HepG2 (cell line): Measurements from ENCODE around the gene TRAK1. TPM values are rescaled to one million over a fixed set of nuclear protein-coding genes. Genes with fewer than 3 reads are reported as not detected.

ENCODE experiments used
- AKNA ChIP-seq: sonication (generic); formaldehyde crosslinking; IDR thresholded peaks from 2 replicates; pipeline ENCODE4 v1.4.0; 2020; ENCODE audit warnings: missing genetic modification reagents, borderline replicate concordance
- ATF7 ChIP-seq, 2 experiments: fragments of 450-650 bp in 1 of 2; sonication (generic) in 1 of 2; formaldehyde crosslinking in 1 of 2; IDR thresholded peaks; 2 replicates each; pipeline versions ENCODE4 v1.4.0 to v1.6.1; 2016 to 2020; ENCODE audit warnings: antibody characterized with exemption in 1 of 2, mild to moderate bottlenecking in 1 of 2, missing genetic modification reagents in 1 of 2
- BATF2 ChIP-seq: sonication (generic); formaldehyde crosslinking; IDR thresholded peaks from 2 replicates; pipeline ENCODE4 v1.8.0; 2022; ENCODE audit warnings: mild to moderate bottlenecking, missing genetic modification reagents, moderate library complexity
- CHD2 ChIP-seq: IDR thresholded peaks from 2 replicates; pipeline ENCODE4 v1.6.1; 2011; ENCODE audit warnings: low read depth, low read length, improper control_type of control experiment
- EP300 ChIP-seq, 3 experiments: sonication (generic) in 1 of 3; formaldehyde crosslinking in 1 of 3; IDR thresholded peaks; 2 replicates each; pipeline versions ENCODE4 v1.5.1 to v1.6.1; 2011 to 2020; ENCODE audit warnings: low read depth in 2 of 3, low read length in 2 of 3, borderline replicate concordance in 1 of 3, improper control_type of control experiment in 1 of 3, mild to moderate bottlenecking in 1 of 3, missing genetic modification reagents in 1 of 3, moderate library complexity in 1 of 3
- ETV5 ChIP-seq: IDR thresholded peaks from 2 replicates; pipeline ENCODE4 v1.6.1; 2018; ENCODE audit warnings: missing biosample characterization, missing genetic modification reagents, inconsistent platforms, borderline replicate concordance
- GATAD2A ChIP-seq: IDR thresholded peaks from 2 replicates; pipeline ENCODE4 v1.6.1; 2016
- MAFG ChIP-seq: sonication (generic); formaldehyde crosslinking; IDR thresholded peaks from 2 replicates; pipeline ENCODE4 v1.5.1; 2020; ENCODE audit warnings: mild to moderate bottlenecking, missing genetic modification reagents
- SCMH1 ChIP-seq: sonication (generic); formaldehyde crosslinking; IDR thresholded peaks from 2 replicates; pipeline ENCODE4 v1.9.0; 2021; ENCODE audit warnings: missing genetic modification reagents, mild to moderate bottlenecking, borderline replicate concordance
- SMC3 ChIP-seq: IDR thresholded peaks from 2 replicates; pipeline ENCODE4 v1.6.1; 2011; ENCODE audit warnings: low read length, improper control_type of control experiment
- SPEN ChIP-seq: sonication (generic); formaldehyde crosslinking; IDR thresholded peaks from 2 replicates; pipeline ENCODE4 v1.5.1; 2020; ENCODE audit warnings: low read depth, mild to moderate bottlenecking, missing genetic modification reagents
- ZFYVE20 ChIP-seq: sonication (generic); formaldehyde crosslinking; IDR thresholded peaks from 2 replicates; pipeline ENCODE4 v1.8.0; 2023; ENCODE audit warnings: low read depth, mild to moderate bottlenecking, moderate library complexity, missing genetic modification reagents, borderline replicate concordance
- ZNF616 ChIP-seq: sonication (generic); formaldehyde crosslinking; IDR thresholded peaks from 2 replicates; pipeline ENCODE4 v1.5.0; 2020; ENCODE audit warnings: low read depth, mild to moderate bottlenecking, missing genetic modification reagents
- polyA plus RNA-seq, 8 experiments: library from polyadenylated mRNA; depleted of rRNA in 3 of 8; stranded (reverse) in 7 of 8; unstranded in 1 of 8; fragments of >200 nt; fragmentation: Illumina TruSeq in 4 of 8; extraction: Trizol in 4 of 8; gene quantifications; 2 replicates each; pipeline versions ENCODE4 v1.2.1 to v1.2.3, GENCODE V29; 2011 to 2016; ENCODE audit warnings: low read depth in 4 of 8, missing spikeins in 1 of 8, mixed read lengths in 1 of 8; ENCODE audit not compliant: insufficient read depth in 1 of 8
- total RNA-seq, 5 experiments: library from RNA; depleted of rRNA; stranded (reverse); fragments of >200 nt; fragmentation: Illumina TruSeq; extraction: Trizol; gene quantifications; 2 replicates each; pipeline ENCODE4 v1.2.3, GENCODE V29; 2016; ENCODE audit warnings: low read depth in 1 of 5
- TF ChIP-seq, protein P1 (sequence below): sonication (generic); formaldehyde crosslinking; IDR thresholded peaks from 2 replicates; pipeline ENCODE4 v1.4.0; 2020; ENCODE audit warnings: mild to moderate bottlenecking, missing genetic modification reagents

The TRAK1 gene
- total and polyA plus RNA-seq, 2 of the 13 experiments (the other 11 are each of a cell fraction or from before 2014, with no cell fraction given): 20.5 to 46.6 TPM

GRCh38 chr3:42045708-42046243 lies 45.4 kb upstream of the TRAK1 start (continued):
- TF ChIP-seq CHD2: no peak
- TF ChIP-seq ATF7 (IDR thresholded peaks at IDR 0.05): no peak
- TF ChIP-seq ATF7 (CRISPR knock-in tag; IDR thresholded peaks at IDR 0.05): no peak
- no peak for TF ChIP-seq MAFG (CRISPR knock-in tag)
- no peak for TF ChIP-seq ZFYVE20 (CRISPR knock-in tag)
- TF ChIP-seq AKNA (CRISPR knock-in tag): no peak
- no peak for TF ChIP-seq BATF2 (CRISPR knock-in tag)
- TF ChIP-seq, protein P1, sequence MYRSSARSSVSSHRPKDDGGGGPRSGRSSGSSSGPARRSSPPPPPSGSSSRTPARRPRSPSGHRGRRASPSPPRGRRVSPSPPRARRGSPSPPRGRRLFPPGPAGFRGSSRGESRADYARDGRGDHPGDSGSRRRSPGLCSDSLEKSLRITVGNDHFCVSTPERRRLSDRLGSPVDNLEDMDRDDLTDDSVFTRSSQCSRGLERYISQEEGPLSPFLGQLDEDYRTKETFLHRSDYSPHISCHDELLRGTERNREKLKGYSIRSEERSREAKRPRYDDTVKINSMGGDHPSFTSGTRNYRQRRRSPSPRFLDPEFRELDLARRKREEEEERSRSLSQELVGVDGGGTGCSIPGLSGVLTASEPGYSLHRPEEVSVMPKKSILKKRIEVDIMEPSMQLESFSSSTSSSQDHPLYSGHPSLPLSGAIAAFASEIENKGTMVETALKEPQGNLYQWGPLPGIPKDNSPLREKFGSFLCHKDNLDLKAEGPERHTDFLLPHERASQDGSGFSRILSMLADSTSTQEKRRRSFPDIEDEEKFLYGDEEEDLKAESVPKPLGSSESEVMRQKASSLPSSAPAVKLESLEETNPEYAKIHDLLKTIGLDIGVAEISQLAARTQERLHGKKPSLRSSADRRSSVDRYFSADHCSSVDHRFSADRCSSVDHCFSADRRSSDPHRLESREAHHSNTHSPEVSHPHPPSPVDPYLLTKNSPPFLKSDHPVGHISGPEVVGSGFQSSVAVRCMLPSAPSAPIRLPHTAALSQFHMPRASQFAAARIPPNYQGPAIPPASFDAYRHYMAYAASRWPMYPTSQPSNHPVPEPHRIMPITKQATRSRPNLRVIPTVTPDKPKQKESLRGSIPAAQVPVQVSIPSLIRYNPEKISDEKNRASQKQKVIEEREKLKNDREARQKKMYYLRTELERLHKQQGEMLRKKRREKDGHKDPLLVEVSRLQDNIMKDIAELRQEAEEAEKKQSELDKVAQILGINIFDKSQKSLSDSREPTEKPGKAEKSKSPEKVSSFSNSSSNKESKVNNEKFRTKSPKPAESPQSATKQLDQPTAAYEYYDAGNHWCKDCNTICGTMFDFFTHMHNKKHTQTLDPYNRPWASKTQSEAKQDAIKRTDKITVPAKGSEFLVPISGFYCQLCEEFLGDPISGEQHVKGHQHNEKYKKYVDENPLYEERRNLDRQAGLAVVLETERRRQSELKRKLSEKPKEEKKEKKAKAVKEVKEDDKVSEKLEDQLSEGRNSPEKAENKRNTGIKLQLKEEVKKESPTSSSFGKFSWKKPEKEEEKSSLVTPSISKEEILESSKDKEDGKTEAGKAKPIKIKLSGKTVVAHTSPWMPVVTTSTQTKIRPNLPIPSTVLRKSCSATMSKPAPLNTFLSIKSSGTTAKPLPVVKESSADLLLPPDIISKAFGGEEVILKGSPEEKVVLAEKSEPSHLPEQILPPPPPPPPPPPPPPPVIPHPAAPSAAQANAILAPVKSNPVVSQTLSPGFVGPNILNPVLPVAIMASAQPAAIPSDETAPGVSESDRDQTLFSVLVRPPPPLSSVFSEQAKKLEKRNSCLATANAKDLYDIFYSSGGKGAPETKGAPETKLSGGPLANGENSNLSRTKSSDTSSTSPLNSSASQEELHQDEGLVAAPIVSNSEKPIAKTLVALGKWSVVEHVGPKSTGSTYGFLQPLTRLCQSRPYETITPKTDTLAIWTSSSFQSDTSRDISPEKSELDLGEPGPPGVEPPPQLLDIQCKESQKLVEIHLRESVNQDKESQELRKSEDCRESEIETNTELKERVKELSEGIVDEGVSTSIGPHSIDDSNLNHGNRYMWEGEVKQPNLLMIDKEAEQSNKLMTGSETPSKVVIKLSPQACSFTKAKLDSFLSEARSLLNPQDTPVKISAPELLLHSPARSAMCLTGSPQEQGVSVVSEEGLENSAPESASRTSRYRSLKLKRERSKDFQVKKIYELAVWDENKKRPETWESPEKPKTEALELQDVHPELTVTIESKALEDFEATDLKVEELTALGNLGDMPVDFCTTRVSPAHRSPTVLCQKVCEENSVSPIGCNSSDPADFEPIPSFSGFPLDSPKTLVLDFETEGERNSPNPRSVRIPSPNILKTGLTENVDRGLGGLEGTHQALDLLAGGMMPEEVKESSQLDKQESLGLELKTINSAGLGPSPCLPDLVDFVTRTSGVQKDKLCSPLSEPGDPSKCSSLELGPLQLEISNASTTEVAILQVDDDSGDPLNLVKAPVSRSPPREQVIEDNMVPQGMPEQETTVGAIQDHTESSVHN (CRISPR knock-in tag): no peak
- TF ChIP-seq ZNF616 (CRISPR knock-in tag): no peak
- 0 out of 2 replicates have a peak, but pooled peaks have one; percentile 8 for TF ChIP-seq SMC3
- no peak for TF ChIP-seq SPEN (CRISPR knock-in tag)
- TF ChIP-seq SCMH1 (CRISPR knock-in tag): no peak
- TF ChIP-seq GATAD2A (CRISPR knock-in tag): peak; percentile 40; the same call in 1 of the 2 replicates
- no peak for TF ChIP-seq ETV5 (CRISPR knock-in tag)
- peak in 1 of 2 experiments; percentile 52; a peak in 2 of 4 replicates for TF ChIP-seq EP300 (IDR thresholded peaks at IDR 0.05; ENCODE audit: low read depth in 2 of 2, low read length in 2 of 2)
- no peak for TF ChIP-seq EP300 (CRISPR knock-in tag; IDR thresholded peaks at IDR 0.05; ENCODE audit: borderline replicate concordance)
